ENCODE results near the gene SLC19A1.
A peak's percentile ranks its signal among the peaks of the same experiment; 100 is the strongest.

The SLC19A1 gene

DNA sequence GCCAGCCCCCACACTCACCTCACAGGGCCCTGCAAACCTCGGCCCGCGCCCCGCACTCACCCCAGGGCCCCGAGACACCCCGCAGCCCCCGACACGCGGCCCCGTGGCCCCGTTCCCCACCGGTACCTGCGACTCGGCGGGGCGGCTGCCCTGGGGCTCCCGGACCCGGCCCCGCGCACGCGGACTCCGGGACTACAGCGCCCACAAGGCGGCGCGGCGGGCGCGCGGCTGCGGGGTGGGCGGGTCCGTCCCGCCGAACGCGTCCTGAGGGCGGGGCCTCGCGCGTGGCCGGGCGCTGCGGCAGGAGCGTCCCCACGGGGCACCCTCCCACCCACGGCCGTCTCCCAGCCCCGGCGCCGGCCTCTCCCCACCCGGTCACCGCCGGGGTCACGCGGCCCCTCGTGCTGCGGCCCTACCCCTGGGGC lies at the start of gene SLC19A1:
SLC19A1 (minus strand) TSS at position 199 of the 425 bp plus-strand sequence. CDS start 4,481 bp downstream, outside the sequence.
- no peaks in the 10 kb centered on the region for H3K36me3 ChIP-seq (ENCODE audit: insufficient read depth, low read depth, low read length)
- no peaks in the 10 kb centered on the region for H3K27me3 ChIP-seq (ENCODE audit: insufficient read depth, low read length)
- H3K4me1 ChIP-seq (ENCODE audit: insufficient read depth, low read length) = no peaks in the 10 kb centered on the region; the same call in 1 of the 2 replicates
- H3K27ac ChIP-seq (ENCODE audit: low read length) = no peak within 1 kb of the TSS
- H3K9me3 ChIP-seq (ENCODE audit: insufficient read depth, low read depth, low read length) = no peaks in the 10 kb centered on the region
- peak within 1 kb of the TSS; percentile 76 for H3K4me3 ChIP-seq (ENCODE audit: low read length)
- peak within 1 kb of the TSS; percentile 74 for H3K9ac ChIP-seq (ENCODE audit: low read depth, low read length)

DNA sequence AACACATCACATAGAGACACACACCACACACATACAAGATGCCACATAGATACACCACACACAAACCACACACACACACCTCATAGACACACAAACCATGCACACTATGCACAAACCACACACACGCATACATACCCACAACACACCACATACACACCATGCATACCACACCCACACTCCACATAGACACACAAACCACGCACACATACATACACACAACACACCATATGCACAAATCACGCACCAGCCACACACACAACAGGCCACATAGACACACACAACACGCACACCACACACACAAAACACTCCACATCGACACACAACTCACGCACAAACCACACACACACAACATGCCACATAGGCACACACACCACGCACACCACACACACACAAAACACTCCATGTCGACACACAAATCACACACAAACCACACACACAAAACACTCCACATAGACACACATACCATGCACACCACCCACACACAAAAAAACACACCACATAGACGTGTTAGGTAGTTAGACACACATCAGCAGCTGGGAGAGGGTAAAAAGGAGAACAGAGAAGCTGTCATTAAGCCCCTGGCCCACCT lies 49.5 kb upstream of the SLC19A1 start:
- Histone ChIP-seq H3K27me3 (ENCODE audit: insufficient read depth, low read length) (peaks cover 31% of the 10 kb centered on the region), H3K9me3 (ENCODE audit: insufficient read depth, low read depth, low read length) (peaks cover 25% of the 10 kb centered on the region), H3K36me3 (ENCODE audit: insufficient read depth, low read depth, low read length) (no peaks in the 10 kb centered on the region), H3K27ac (ENCODE audit: low read length) (no peak overlapping the region), H3K4me3 (ENCODE audit: low read length) (no peak overlapping the region), H3K9ac (ENCODE audit: low read depth, low read length) (no peak overlapping the region), H3K4me1 (ENCODE audit: insufficient read depth, low read length) (no peaks in the 10 kb centered on the region)

DNA sequence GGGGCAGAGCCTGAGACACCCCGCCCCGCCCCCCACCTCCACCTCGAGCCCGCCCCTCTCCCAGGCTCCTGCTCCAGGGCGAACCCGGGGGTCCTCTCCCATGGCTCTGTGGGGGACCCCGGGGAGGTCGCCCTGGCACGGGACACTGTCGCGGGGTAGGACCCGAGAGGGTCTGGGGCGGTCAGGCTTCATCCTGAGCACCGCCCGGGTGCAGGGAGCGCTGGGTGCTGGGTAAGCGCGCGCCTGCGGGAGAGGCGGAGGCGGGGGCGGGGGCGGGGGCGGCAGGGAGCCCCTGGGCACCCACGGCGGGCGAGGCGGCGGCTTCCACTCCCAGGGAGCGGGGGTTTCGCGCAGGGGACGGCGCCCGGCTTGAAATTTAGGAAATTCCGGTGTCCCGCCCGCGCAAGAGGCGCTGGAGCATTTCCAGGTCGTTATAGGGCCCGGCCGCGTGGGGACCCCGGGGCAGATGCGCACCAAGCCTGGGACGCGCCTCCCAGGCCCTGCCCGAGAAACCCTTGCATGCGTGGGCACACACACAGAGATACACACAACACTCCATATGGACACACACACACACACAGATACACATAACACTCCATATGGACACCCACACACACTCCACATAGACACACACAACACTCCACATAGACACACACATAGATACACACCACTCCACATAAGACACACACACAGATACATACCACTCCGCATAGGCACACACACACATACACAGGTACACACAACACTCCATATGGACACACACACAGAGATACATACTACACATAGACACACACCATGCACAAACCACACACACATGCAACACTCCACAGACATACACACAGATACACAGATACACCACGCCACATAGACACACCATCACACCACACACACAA lies 48.7 kb upstream of the SLC19A1 start:
- Histone ChIP-seq H3K27me3 (ENCODE audit: insufficient read depth, low read length) (peaks cover 31% of the 10 kb centered on the region), H3K9ac (ENCODE audit: low read depth, low read length) (no peak overlapping the region), H3K4me1 (ENCODE audit: insufficient read depth, low read length) (no peaks in the 10 kb centered on the region), H3K36me3 (ENCODE audit: insufficient read depth, low read depth, low read length) (no peaks in the 10 kb centered on the region), H3K27ac (ENCODE audit: low read length) (no peak overlapping the region), H3K9me3 (ENCODE audit: insufficient read depth, low read depth, low read length) (peaks cover 33% of the 10 kb centered on the region), H3K4me3 (ENCODE audit: low read length) (peak overlapping the region; percentile 33; the same call in 1 of the 2 replicates)

DNA sequence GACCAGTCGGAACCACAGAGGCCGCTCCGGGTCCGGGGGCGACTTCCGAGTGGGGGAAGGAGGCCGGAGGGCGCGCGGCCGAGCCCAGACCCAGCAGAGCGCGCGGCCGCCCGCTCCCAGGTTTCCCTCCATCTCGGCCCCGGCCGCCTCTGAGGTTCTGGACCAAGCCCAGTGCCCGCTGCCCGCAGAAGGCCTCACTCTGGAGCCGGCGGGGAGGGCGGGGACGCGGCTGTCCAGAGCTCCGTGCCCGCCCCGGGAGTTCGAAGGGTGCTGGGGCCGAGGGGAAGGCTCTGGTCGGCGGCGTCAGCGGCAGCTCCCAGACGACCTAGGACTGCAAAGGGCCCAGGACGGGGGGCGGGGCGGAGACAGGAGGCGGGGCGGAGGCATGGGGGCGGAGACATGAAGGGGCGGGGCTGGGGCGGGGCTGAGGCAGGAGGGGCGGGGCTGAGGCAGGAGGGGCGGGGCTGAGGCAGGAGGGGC lies 48.0 kb upstream of the SLC19A1 start:
- H3K36me3 ChIP-seq (ENCODE audit: insufficient read depth, low read depth, low read length) = no peaks in the 10 kb centered on the region
- H3K4me3 ChIP-seq (ENCODE audit: low read length) = peak overlapping the region; percentile 65; the same call in 1 of the 2 replicates
- H3K27ac ChIP-seq (ENCODE audit: low read length) = no peak overlapping the region
- H3K9me3 ChIP-seq (ENCODE audit: insufficient read depth, low read depth, low read length) = peaks cover 38% of the 10 kb centered on the region
- H3K27me3 ChIP-seq (ENCODE audit: insufficient read depth, low read length) = peaks cover 31% of the 10 kb centered on the region
- no peaks in the 10 kb centered on the region for H3K4me1 ChIP-seq (ENCODE audit: insufficient read depth, low read length)
- H3K9ac ChIP-seq (ENCODE audit: low read depth, low read length) = no peak overlapping the region

DNA sequence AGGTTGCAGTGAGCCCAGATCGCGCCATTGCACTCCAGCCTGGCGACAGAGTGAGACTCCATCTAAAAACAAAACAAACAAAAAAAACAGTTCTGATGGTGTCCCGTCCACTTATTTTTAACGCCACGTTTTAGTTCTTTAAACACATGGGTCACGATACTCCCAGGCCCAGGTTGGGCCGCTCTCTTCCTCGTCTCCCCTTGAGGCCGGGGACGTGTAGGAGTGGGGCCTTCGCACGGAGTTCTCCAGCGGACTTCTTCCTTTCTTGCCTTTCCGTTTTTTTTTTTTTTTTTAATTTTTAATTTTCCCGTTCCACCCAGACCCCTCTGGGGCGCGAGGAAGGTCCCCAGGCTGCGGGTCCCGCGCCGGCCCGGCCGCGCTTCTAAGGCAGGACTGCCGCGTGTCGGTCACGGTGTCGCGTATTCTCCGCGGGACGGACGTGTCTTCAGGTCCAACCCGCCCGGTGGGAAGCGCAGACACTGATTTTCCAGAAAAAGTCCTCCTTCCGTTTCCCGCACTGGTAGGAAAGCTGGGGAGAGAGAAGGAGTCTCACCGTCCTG lies 47.5 kb upstream of the SLC19A1 start:
- H3K9ac ChIP-seq (ENCODE audit: low read depth, low read length) = no peak overlapping the region
- no peaks in the 10 kb centered on the region for H3K4me1 ChIP-seq (ENCODE audit: insufficient read depth, low read length)
- peak overlapping the region; percentile 65; the same call in 1 of the 2 replicates for H3K4me3 ChIP-seq (ENCODE audit: low read length)
- H3K27me3 ChIP-seq (ENCODE audit: insufficient read depth, low read length) = peaks cover 31% of the 10 kb centered on the region
- no peak overlapping the region for H3K27ac ChIP-seq (ENCODE audit: low read length)
- no peaks in the 10 kb centered on the region for H3K36me3 ChIP-seq (ENCODE audit: insufficient read depth, low read depth, low read length)
- peaks cover 38% of the 10 kb centered on the region for H3K9me3 ChIP-seq (ENCODE audit: insufficient read depth, low read depth, low read length)

DNA sequence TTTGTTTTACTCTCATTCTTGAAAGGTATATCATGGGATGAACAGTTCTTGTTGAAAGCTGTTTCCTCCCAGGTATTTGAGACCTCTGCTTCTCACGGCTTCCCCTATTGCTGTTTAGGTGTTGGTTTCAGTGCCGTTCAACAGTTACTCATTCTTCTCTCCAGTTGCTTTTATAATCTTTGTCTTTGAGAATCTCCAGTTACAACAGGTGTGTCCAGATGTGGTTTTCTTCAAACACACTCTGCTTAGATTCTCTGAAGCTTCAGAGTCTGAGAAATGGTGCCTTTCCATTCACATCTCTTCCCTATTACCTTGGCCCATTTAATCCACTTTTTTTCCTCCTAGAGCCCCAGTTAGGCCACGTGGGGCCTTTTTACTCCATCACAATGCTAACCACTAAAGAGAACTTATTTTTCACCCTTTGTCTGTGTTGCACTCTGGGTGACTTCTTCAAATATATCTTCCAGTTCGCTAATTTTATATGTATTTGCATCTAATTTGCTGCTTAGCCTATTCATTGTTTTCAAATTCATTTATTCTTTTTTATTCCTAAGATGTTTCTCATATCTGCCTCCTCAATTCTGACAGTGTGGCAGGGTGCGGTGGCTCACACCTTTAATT lies 46.7 kb upstream of the SLC19A1 start:
- H3K27ac ChIP-seq (ENCODE audit: low read length) = no peak overlapping the region
- H3K36me3 ChIP-seq (ENCODE audit: insufficient read depth, low read depth, low read length) = no peaks in the 10 kb centered on the region
- no peaks in the 10 kb centered on the region for H3K4me1 ChIP-seq (ENCODE audit: insufficient read depth, low read length)
- no peak overlapping the region for H3K4me3 ChIP-seq (ENCODE audit: low read length)
- H3K9me3 ChIP-seq (ENCODE audit: insufficient read depth, low read depth, low read length) = peaks cover 42% of the 10 kb centered on the region
- peaks cover 31% of the 10 kb centered on the region for H3K27me3 ChIP-seq (ENCODE audit: insufficient read depth, low read length)
- no peak overlapping the region for H3K9ac ChIP-seq (ENCODE audit: low read depth, low read length)

DNA sequence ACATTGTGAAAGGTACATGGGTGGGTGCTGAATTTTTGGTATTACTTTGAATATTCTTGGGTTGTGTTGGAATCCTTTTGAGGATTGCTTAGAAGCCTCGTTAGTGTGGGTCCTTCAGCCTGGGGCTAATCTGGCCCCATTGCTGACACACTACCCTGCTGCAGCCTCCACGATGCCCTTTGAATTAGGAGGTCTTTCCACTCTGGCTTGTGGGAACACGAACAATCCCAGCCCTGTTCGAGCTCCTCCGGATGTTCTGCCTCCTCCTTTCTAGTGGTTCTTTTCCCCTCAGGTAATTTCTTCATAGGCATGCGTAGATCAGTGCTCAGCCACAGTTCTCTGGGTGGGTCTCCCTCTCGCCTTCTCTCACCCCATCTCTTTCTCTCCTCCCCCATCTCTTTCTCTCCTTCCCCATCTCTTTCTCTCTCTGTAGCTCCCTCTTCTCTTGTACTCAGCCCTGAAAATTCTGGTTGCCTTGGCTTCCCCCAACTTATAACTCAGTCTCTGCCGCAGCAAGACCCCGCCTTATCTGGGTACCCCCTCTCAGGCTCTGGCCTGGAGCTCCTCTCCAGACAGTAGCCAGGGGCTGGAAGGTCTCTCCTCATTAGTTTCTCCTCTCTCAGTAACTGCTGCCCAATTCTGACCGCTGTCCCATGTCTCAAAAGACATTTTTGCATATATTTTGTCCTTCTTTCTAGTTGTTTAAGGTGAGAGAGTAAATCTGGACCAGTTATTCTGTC lies 46.0 kb upstream of the SLC19A1 start:
- Histone ChIP-seq H3K9ac (ENCODE audit: low read depth, low read length) (no peak overlapping the region), H3K4me1 (ENCODE audit: insufficient read depth, low read length) (no peaks in the 10 kb centered on the region), H3K9me3 (ENCODE audit: insufficient read depth, low read depth, low read length) (peaks cover 49% of the 10 kb centered on the region), H3K4me3 (ENCODE audit: low read length) (no peak overlapping the region), H3K36me3 (ENCODE audit: insufficient read depth, low read depth, low read length) (no peaks in the 10 kb centered on the region), H3K27me3 (ENCODE audit: insufficient read depth, low read length) (peaks cover 31% of the 10 kb centered on the region), H3K27ac (ENCODE audit: low read length) (no peak overlapping the region)

DNA sequence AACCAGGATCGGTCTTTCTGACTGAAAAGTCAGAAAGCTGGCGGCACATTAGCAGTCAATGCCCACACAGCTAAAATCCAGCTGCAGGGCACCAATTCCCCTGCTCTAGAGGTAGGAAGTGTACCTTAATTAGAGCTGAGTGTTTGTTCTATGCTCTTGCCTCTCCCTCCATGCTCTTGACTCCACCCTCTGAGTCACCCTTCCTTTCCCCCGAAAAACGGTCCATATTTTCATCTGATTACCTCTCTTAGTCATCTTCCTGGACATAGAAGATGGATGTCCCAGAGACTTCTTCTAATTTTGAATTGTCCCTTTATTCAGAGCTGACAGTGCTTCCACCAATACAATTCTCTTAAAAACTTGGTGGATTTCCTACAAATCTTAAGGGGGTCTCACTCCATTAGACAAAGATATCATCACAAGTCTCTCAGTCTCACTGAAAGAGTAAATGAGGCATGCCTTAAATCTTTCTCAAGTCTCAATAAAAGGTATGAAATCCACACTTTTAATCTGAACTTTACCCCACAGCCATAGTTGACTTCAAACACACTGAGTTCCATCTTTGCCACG lies 44.1 kb upstream of the SLC19A1 start:
- H3K9me3 ChIP-seq (ENCODE audit: insufficient read depth, low read depth, low read length) = peaks cover 55% of the 10 kb centered on the region
- H3K36me3 ChIP-seq (ENCODE audit: insufficient read depth, low read depth, low read length) = no peaks in the 10 kb centered on the region
- H3K27me3 ChIP-seq (ENCODE audit: insufficient read depth, low read length) = peaks cover 27% of the 10 kb centered on the region
- no peak overlapping the region for H3K4me3 ChIP-seq (ENCODE audit: low read length)
- no peak overlapping the region for H3K27ac ChIP-seq (ENCODE audit: low read length)
- H3K4me1 ChIP-seq (ENCODE audit: insufficient read depth, low read length) = no peaks in the 10 kb centered on the region
- no peak overlapping the region for H3K9ac ChIP-seq (ENCODE audit: low read depth, low read length)

DNA sequence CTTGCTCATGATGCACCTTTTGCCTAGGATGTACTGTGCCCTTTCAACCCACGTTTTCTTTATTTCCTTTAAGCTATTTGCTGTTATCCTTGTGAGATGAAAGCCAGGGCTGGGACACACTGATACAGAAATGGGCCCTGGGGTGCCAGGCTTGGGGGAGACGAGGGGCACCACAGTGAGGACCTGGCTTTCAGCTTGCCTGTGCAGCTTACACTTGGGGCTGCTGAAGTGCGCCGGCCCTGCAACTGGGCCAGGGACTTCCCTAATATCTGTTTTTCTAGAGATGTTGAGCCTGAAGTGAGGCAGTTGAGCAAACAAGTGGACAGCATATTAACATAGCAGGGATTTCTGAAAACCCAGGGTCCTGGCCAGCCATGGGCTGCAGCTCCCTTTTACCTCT lies 42.5 kb upstream of the SLC19A1 start:
- Histone ChIP-seq H3K9ac (ENCODE audit: low read depth, low read length) (no peak overlapping the region), H3K27ac (ENCODE audit: low read length) (no peak overlapping the region), H3K9me3 (ENCODE audit: insufficient read depth, low read depth, low read length) (peaks cover 55% of the 10 kb centered on the region), H3K4me1 (ENCODE audit: insufficient read depth, low read length) (no peaks in the 10 kb centered on the region), H3K4me3 (ENCODE audit: low read length) (no peak overlapping the region), H3K27me3 (ENCODE audit: insufficient read depth, low read length) (peaks cover 18% of the 10 kb centered on the region), H3K36me3 (ENCODE audit: insufficient read depth, low read depth, low read length) (no peaks in the 10 kb centered on the region)

DNA sequence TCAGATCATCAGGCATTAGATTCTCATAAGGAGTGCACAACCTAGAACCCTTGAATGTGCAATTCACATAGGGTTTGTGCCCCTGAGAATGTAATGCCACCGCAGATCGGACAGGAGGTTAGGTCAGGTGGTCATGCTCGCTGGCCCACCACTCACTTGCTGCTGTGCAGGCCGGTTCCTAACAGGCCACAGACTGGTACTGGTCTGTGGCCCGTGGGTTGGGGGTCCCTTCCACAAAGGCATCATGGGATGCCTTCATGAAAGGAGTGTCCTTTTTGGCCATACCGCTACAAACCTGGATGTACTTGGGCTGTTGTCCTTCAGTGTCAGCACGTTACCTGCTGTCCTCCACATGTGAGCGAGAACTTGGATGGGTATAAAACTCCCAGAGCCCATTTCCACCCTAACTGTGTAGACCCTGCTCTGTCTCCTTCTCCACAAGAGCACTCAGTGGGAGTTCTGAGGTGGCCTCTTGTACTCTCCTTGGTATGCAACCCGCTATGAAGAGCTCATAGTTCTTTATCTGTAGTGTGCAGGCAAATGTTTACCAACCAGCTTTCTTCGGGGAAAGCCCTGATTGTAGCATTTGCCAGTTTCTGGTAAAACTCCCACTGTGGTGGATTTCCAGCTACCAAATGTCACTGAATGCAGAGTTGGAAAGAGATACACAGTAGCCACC lies 41.7 kb upstream of the SLC19A1 start:
- no peak overlapping the region for H3K9ac ChIP-seq (ENCODE audit: low read depth, low read length)
- H3K36me3 ChIP-seq (ENCODE audit: insufficient read depth, low read depth, low read length) = no peaks in the 10 kb centered on the region
- peaks cover 51% of the 10 kb centered on the region for H3K9me3 ChIP-seq (ENCODE audit: insufficient read depth, low read depth, low read length)
- H3K4me3 ChIP-seq (ENCODE audit: low read length) = no peak overlapping the region
- H3K27me3 ChIP-seq (ENCODE audit: insufficient read depth, low read length) = peaks cover 10% of the 10 kb centered on the region
- H3K27ac ChIP-seq (ENCODE audit: low read length) = no peak overlapping the region
- H3K4me1 ChIP-seq (ENCODE audit: insufficient read depth, low read length) = no peaks in the 10 kb centered on the region

All from iPS-20b (cell line).